Activated CD8-positive, alpha-beta T cell treated with anti-CD3 and anti-CD28 coated beads for 36 hours (primary cell): ENCODE results near the gene ZIC2. TPM values are rescaled to one million over a fixed set of nuclear protein-coding genes. Genes with fewer than 3 reads are reported as not detected.

Experiments
- ATAC-seq: fragments of 200-7000 bp; cut with Tn5 transposase; one replicate; pipeline ENCODE4 v1.10.0; 2021; ENCODE audit warnings: mild to moderate bottlenecking, moderate library complexity
- CTCF ChIA-PET: fragments of 350-600 bp; sonication (Branson Sonifier 250); formaldehyde crosslinking; loops from one replicate; lab custom pipeline; 2021; ENCODE audit warnings: antibody characterized with exemption; lab: Charles Lee
- POLR2A ChIA-PET: fragments of 350-600 bp; sonication (Branson Sonifier 250); formaldehyde crosslinking; loops from one replicate; lab custom pipeline; 2021; ENCODE audit warnings: antibody characterized with exemption; lab: Charles Lee
- DNase-seq: peaks from one replicate; pipeline ENCODE4 v3.0.0-alpha.2; 2020
- H3K27ac Mint-ChIP-seq: one replicate; pipeline ENCODE4 v1.8.0; 2021; ENCODE audit warnings: mild to moderate bottlenecking, mixed read lengths
- H3K27me3 Mint-ChIP-seq: one replicate; pipeline ENCODE4 v1.8.0; 2021; ENCODE audit warnings: mixed read lengths
- H3K36me3 Mint-ChIP-seq: one replicate; pipeline ENCODE4 v1.8.0; 2021; ENCODE audit warnings: low read depth, mixed read lengths
- H3K4me1 Mint-ChIP-seq: one replicate; pipeline ENCODE4 v1.8.0; 2021; ENCODE audit warnings: low read depth, mixed read lengths
- H3K4me3 Mint-ChIP-seq: one replicate; pipeline ENCODE4 v1.8.0; 2021; ENCODE audit warnings: mild to moderate bottlenecking, moderate library complexity, mixed read lengths
- H3K9me3 Mint-ChIP-seq: one replicate; pipeline ENCODE4 v1.8.0; 2021; ENCODE audit warnings: mixed read lengths
- intact Hi-C: fragments of 100-400 bp; cut with micrococcal nuclease; formaldehyde crosslinking; loops from one replicate; pipeline ENCODE4 v1.10.0; 2022
- total RNA-seq, 2 experiments: library from RNA; stranded (reverse); gene quantifications; one replicate each; pipeline ENCODE4 v1.2.3, GENCODE V29; 2021
- TF ChIP-seq, protein P1 (sequence below): fragments of 200-600 bp; IDR thresholded peaks from one replicate; pipeline ENCODE4 v1.8.0; 2022; ENCODE audit warnings: antibody characterized with exemption, mild to moderate bottlenecking

The ZIC2 gene
- total RNA-seq, 2 experiments from 2014 or later, result not detected

DNA sequence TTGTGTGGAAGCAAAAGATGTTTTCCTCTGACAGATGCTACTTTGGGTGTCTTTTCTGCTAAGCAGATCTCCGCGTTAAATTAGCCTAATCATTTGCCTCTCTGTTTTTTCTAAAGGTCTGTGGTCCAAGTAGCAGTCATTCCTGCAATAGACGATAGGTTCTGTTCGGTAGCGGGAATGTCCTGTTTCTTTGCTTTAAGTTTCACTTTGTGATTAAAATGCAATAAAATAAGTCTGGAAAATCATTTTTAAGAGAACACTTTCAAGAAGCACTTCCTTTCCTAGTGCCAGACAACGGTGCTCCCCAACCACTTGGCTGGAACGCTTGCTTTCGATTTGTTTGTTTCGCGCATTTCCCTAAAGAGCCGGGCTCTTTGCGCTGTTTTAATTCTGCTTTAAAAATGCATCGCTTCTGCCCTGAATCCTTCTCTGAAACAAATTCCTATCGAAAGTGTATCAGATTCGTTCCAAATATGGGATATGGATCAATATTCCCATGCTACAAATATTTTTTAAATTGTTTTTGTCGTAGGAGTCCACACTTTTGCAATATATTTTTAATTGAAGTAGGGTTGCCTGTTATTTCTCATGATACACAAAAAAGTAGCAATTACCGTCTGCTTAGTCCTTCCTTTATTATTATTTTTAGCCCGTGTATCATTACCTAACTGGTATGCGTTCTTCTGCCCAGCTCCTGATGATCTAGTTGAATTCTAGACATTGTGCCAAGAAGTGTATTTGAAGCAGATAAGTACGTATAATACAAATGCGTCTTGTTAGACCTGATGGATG, 14.2 kb downstream of the ZIC2 start:
- peaks cover 9% of the 10 kb centered on the region for H3K4me1 Mint-ChIP-seq
- no peak overlapping the region for H3K27ac Mint-ChIP-seq
- intact Hi-C loops, result loop anchor here (10.0 kb wide), 1 partner anchor 239 kb away; no protein-coding TSS in a partner anchor
- DNase-seq, result no peak
- ChIA-PET CTCF (interaction anchor here (0.9 to 1.4 kb wide), 2 partner anchors 11 to 29 kb away, joined by 3 read pairs; no protein-coding TSS in a partner anchor), POLR2A (no interaction called here)
- no peak for ATAC-seq
- H3K27me3 Mint-ChIP-seq, result peaks cover 79% of the 10 kb centered on the region
- no peak overlapping the region for H3K4me3 Mint-ChIP-seq
- TF ChIP-seq, protein P1, sequence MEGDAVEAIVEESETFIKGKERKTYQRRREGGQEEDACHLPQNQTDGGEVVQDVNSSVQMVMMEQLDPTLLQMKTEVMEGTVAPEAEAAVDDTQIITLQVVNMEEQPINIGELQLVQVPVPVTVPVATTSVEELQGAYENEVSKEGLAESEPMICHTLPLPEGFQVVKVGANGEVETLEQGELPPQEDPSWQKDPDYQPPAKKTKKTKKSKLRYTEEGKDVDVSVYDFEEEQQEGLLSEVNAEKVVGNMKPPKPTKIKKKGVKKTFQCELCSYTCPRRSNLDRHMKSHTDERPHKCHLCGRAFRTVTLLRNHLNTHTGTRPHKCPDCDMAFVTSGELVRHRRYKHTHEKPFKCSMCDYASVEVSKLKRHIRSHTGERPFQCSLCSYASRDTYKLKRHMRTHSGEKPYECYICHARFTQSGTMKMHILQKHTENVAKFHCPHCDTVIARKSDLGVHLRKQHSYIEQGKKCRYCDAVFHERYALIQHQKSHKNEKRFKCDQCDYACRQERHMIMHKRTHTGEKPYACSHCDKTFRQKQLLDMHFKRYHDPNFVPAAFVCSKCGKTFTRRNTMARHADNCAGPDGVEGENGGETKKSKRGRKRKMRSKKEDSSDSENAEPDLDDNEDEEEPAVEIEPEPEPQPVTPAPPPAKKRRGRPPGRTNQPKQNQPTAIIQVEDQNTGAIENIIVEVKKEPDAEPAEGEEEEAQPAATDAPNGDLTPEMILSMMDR, result no peak
- no peaks in the 10 kb centered on the region for H3K36me3 Mint-ChIP-seq
- H3K9me3 Mint-ChIP-seq, result peaks cover 2% of the 10 kb centered on the region

- no peak for ATAC-seq
- TF ChIP-seq, protein P1, result no peak
- peaks cover 2% of the 10 kb centered on the region for H3K9me3 Mint-ChIP-seq
- H3K4me1 Mint-ChIP-seq, result peaks cover 12% of the 10 kb centered on the region
- DNase-seq, result no peak
- CTCF ChIA-PET, result interaction anchor here (0.6 to 1.4 kb wide), 3 partner anchors 10 to 96 kb away, joined by 3 read pairs; no protein-coding TSS in a partner anchor
- intact Hi-C loops, result loop anchor here (10.0 kb wide), 1 partner anchor 238 kb away; no protein-coding TSS in a partner anchor
- peaks cover 76% of the 10 kb centered on the region for H3K27me3 Mint-ChIP-seq
- no peak overlapping the region for H3K27ac Mint-ChIP-seq
- POLR2A ChIA-PET, result no interaction called here
- H3K36me3 Mint-ChIP-seq, result no peaks in the 10 kb centered on the region
- H3K4me3 Mint-ChIP-seq, result no peak overlapping the region
Measured at GRCh38 chr13:99996381-99996973, 14.9 kb downstream of the ZIC2 start.

- ChIA-PET CTCF (no interaction called here), POLR2A (no interaction called here)
- no peak overlapping the region for H3K27ac Mint-ChIP-seq
- peaks cover 1% of the 10 kb centered on the region for H3K9me3 Mint-ChIP-seq
- H3K36me3 Mint-ChIP-seq, result no peaks in the 10 kb centered on the region
- DNase-seq (no peak), ATAC-seq (no peak)
- TF ChIP-seq, protein P1, result no peak
- intact Hi-C loops, result loop anchor here (10.0 kb wide), 1 partner anchor 237 kb away; no protein-coding TSS in a partner anchor
- H3K27me3 Mint-ChIP-seq, result peaks cover 68% of the 10 kb centered on the region
- peaks cover 17% of the 10 kb centered on the region for H3K4me1 Mint-ChIP-seq
- H3K4me3 Mint-ChIP-seq, result no peak overlapping the region
Measured at GRCh38 chr13:99997702-99998214, 16.2 kb downstream of the ZIC2 start.

DNA sequence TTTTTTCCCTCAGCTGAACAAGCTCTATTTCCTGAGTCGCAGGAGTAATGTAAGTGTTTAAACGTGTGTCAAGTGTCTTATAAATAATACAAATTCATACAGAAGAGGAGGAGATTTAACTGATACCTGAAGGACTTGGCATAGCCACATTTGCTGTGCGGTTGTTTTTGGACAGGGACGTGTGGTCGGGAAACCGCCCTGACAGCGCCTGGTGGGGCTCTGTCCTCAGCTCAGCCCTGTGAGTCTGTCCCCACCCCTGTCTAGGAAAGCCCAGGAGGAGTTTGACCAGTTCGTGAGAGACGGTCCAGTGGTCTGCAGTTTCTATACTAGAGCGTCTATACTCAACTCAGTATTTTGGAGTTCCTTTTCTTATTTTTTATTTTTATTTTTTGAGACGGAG, 16.7 kb downstream of the ZIC2 start:
- CTCF ChIA-PET, result no interaction called here
- Mint-ChIP-seq H3K27me3 (peaks cover 68% of the 10 kb centered on the region), H3K27ac (no peak overlapping the region), H3K4me1 (peaks cover 12% of the 10 kb centered on the region), H3K9me3 (peaks cover 2% of the 10 kb centered on the region), H3K36me3 (no peaks in the 10 kb centered on the region), H3K4me3 (no peak overlapping the region)
- DNase-seq (no peak), ATAC-seq (no peak)
- POLR2A ChIA-PET, result interaction anchor here (1.4 kb wide), 1 partner anchor 396 kb away, joined by 3 read pairs; no protein-coding TSS in a partner anchor
- intact Hi-C loops, result loop anchor here (10.0 kb wide), 1 partner anchor 237 kb away; no protein-coding TSS in a partner anchor
- TF ChIP-seq, protein P1, result no peak
